GM19193 (cell line): ENCODE results near the gene ARFIP1.

Source experiments
- POLR2A ChIP-seq: IDR thresholded peaks from 4 replicates; pipeline ENCODE4 v1.6.1; 2011; ENCODE audit not compliant: insufficient read depth, insufficient read length; ENCODE audit errors: extremely low read depth

The ARFIP1 gene

GRCh38 chr4:152937336-152938236 is 157.8 kb downstream of the ARFIP1 start:
- no peak for TF ChIP-seq POLR2A

GRCh38 chr4:152938237-152938947 is 158.6 kb downstream of the ARFIP1 start:
- no peak for TF ChIP-seq POLR2A

- TF ChIP-seq POLR2A = no peak
Observed at GRCh38 chr4:152939621-152940020, 159.9 kb downstream of the ARFIP1 start.

- no peak for TF ChIP-seq POLR2A
Observed at GRCh38 chr4:152940461-152940860, 160.7 kb downstream of the ARFIP1 start.

GRCh38 chr4:152941411-152941810 is 161.7 kb downstream of the ARFIP1 start:
- TF ChIP-seq POLR2A = no peak

GRCh38 chr4:152942346-152942745 is 162.6 kb downstream of the ARFIP1 start:
- TF ChIP-seq POLR2A = no peak

- TF ChIP-seq POLR2A = no peak
Observed at GRCh38 chr4:152943672-152944071, 163.9 kb downstream of the ARFIP1 start.

GRCh38 chr4:152944666-152945320 is 165.0 kb downstream of the ARFIP1 start:
- no peak for TF ChIP-seq POLR2A

GRCh38 chr4:152945639-152946038 is 165.9 kb downstream of the ARFIP1 start:
- no peak for TF ChIP-seq POLR2A

- TF ChIP-seq POLR2A = no peak
Observed at GRCh38 chr4:152946446-152946845, 166.7 kb downstream of the ARFIP1 start.

- TF ChIP-seq POLR2A = no peak
Observed at GRCh38 chr4:152947311-152947710, 167.6 kb downstream of the ARFIP1 start.

- TF ChIP-seq POLR2A = no peak
Observed at GRCh38 chr4:152949930-152950329, 170.2 kb downstream of the ARFIP1 start.

GRCh38 chr4:152950402-152951274 is 170.9 kb downstream of the ARFIP1 start:
- no peak for TF ChIP-seq POLR2A

GRCh38 chr4:152951348-152951747 is 171.6 kb downstream of the ARFIP1 start:
- no peak for TF ChIP-seq POLR2A
